ENCODE measurements around the gene DCXR. TPM values are rescaled to one million over a fixed set of nuclear protein-coding genes. Genes with fewer than 3 reads are reported as not detected.

The DCXR gene
- total RNA-seq, 4 donors from 2014 or later, result 78.6 to 135 (median 102) TPM

DNA sequence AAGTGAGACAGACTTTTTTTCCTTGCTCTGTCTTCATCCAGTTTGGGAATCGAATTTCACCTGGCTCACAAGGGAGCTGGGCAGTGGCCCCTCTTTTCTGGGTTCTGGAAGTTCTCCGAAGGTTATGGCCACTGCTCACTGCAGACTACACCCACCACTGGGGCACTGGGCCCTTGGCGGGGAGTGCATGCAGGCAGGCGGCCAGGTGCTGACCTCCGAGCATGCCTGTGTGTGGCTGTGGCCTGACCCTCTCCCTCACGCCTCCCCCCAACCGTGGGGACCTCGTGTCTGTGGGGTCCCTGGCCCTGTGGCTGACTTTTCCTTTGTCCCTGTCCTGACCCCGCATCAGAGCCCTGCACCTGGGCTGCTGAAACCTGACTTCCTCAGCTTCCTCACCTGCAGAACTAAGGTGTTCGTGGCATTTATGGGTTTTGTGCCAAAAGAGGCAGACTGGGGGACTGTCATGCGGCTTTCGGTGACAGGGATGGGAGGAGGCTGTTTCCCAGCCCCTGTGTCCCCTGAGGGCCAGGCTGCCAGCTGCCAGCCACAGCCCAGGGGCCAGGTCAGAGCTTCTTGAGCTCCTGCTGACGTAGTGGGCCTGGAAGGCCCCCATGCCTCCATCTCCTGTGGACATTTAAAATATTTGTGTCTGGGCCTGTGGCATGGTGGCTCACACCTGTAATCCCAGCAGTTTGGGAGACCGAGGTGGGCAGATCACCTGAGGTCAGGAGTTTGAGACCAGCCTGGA, 38.6 kb downstream of the DCXR start:
- intact Hi-C loops (cut with DNase I), result no loop called here
- DNase-seq (ENCODE audit: extremely low spot score), result no peak
- no peaks in the 10 kb centered on the region for H3K9me3 ChIP-seq
- TF ChIP-seq POLR2AphosphoS5 (IDR thresholded peaks at IDR 0.05) (no peak), POLR2A (IDR thresholded peaks at IDR 0.05; ENCODE audit: low read depth) (no peak), CTCF (IDR thresholded peaks at IDR 0.05) (no peak), EP300 (IDR thresholded peaks at IDR 0.05) (no peak)
- H3K36me3 ChIP-seq, result peaks cover 0 to 38% (median 31%) of the 10 kb centered on the region in 4 donors
- no peak overlapping the region for H3K27ac ChIP-seq (replicated peaks in 1 of 4)
- H3K4me3 ChIP-seq, result no peak overlapping the region
- 88% methylated on average over 5 of the region's 14 CpGs for WGBS
- H3K27me3 ChIP-seq, result no peaks in the 10 kb centered on the region
- H3K4me1 ChIP-seq, result peaks cover 11 to 15% (median 14%) of the 10 kb centered on the region in 4 donors

DNA sequence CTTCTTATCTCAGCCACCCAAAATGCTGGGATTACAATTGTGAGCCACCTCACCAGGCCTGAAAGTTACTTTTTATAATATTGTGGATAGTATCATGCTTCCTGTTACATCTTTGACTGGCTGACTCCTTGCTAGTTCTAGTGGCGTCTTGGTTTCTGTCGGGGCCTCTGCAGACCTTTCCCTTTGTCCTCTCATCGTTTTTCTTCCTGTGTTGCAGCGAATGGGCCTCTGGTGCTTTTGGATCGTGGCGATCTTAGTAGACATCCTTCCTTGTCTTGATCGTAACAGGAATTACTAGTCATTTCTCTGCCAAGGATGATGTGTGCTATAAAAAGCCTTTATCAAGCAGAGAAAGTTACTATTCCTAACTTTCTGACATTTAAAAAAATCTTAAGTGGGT, 39.3 kb downstream of the DCXR start:
- H3K4me3 ChIP-seq, result no peak overlapping the region
- intact Hi-C loops (cut with DNase I), result no loop called here
- DNase-seq (ENCODE audit: extremely low spot score), result no peak
- no peak overlapping the region for H3K27ac ChIP-seq (replicated peaks in 1 of 4)
- peaks cover 5 to 11% (median 9%) of the 10 kb centered on the region in 4 donors for H3K4me1 ChIP-seq
- peaks cover 0 to 38% (median 32%) of the 10 kb centered on the region in 4 donors for H3K36me3 ChIP-seq
- WGBS, result 92% methylated on average over 7 of the region's 7 CpGs
- H3K27me3 ChIP-seq, result no peaks in the 10 kb centered on the region
- no peaks in the 10 kb centered on the region for H3K9me3 ChIP-seq
- no peak for TF ChIP-seq EP300 (IDR thresholded peaks at IDR 0.05)
- no peak for TF ChIP-seq CTCF (IDR thresholded peaks at IDR 0.05)
- TF ChIP-seq POLR2A (IDR thresholded peaks at IDR 0.05; ENCODE audit: low read depth), result no peak
- TF ChIP-seq POLR2AphosphoS5 (IDR thresholded peaks at IDR 0.05), result no peak

DNA sequence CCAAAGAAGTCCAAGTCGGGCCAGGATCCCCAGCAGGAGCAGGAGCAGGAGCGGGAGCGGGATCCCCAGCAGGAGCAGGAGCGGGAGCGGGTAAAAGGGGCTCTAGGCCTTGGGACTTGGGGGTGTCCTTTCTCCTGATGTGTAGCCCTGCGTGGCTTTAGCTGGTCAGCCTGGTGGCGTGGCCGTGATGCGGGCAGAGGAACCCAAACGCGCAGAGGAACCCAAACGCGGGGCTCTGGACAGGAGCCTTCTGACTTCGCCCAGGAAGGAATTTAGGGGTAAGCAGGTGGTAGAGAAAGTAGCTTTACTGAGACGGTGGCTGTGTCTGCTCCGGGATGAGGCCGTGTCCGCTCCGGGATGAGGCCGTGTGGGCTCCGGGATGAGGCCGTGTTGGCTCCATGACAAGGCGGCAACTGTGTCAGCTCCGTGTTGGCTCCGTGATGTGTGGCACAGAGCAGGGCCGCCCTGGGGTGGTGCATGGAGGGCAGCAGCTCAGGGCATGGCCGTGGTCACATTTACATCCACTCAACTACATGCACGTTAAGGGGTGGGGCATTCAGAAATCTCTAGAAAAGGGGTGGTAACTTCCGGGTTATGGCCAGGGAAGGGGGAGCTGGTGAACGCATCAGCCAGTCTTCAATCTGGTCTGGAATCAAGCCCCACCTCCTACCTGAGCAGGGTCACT, 40.6 kb downstream of the DCXR start:
- Histone ChIP-seq H3K36me3 (peaks cover 0 to 38% (median 32%) of the 10 kb centered on the region in 4 donors), H3K9me3 (no peaks in the 10 kb centered on the region), H3K4me3 (no peak overlapping the region), H3K4me1 (peaks cover 8 to 17% (median 12%) of the 10 kb centered on the region in 4 donors), H3K27ac (replicated peaks in 1 of 4) (no peak overlapping the region), H3K27me3 (no peaks in the 10 kb centered on the region)
- DNase-seq (ENCODE audit: extremely low spot score), result no peak
- intact Hi-C loops (cut with DNase I), result no loop called here
- TF ChIP-seq POLR2AphosphoS5 (IDR thresholded peaks at IDR 0.05), result no peak
- TF ChIP-seq CTCF (IDR thresholded peaks at IDR 0.05), result no peak
- TF ChIP-seq POLR2A (IDR thresholded peaks at IDR 0.05; ENCODE audit: low read depth), result no peak
- no peak for TF ChIP-seq EP300 (IDR thresholded peaks at IDR 0.05)
- WGBS, result 92% methylated on average over 28 of the region's 30 CpGs

GRCh38 chr17:81996232-81996756, 41.2 kb downstream of the DCXR start:
- WGBS, result 92% methylated on average over 22 of the region's 28 CpGs
- Histone ChIP-seq H3K4me1 (peaks cover 9 to 23% (median 18%) of the 10 kb centered on the region in 4 donors), H3K27ac (replicated peaks in 1 of 4) (no peak overlapping the region), H3K9me3 (no peaks in the 10 kb centered on the region), H3K36me3 (peaks cover 0 to 38% (median 32%) of the 10 kb centered on the region in 4 donors), H3K27me3 (no peaks in the 10 kb centered on the region), H3K4me3 (no peak overlapping the region)
- intact Hi-C loops (cut with DNase I), result no loop called here
- no peak for TF ChIP-seq EP300 (IDR thresholded peaks at IDR 0.05)
- no peak for TF ChIP-seq CTCF (IDR thresholded peaks at IDR 0.05)
- no peak for TF ChIP-seq POLR2A (IDR thresholded peaks at IDR 0.05; ENCODE audit: low read depth)
- TF ChIP-seq POLR2AphosphoS5 (IDR thresholded peaks at IDR 0.05), result no peak
- DNase-seq (ENCODE audit: extremely low spot score), result no peak
